Astrocyte of the cerebellum (primary cell): ENCODE data around the gene TRIM52.

ENCODE experiments used
- DNase-seq: peaks from one replicate; pipeline ENCODE4 v3.0.0-alpha.2; 2011; ENCODE audit warnings: low read depth
- H3K4me3 ChIP-seq: 2 replicates; pipeline ENCODE4 v1.5.1; 2011; ENCODE audit warnings: mild to moderate bottlenecking, low read depth, low read length, moderate library complexity
- in situ Hi-C: cut with HindIII; loops from 2 replicates; pipeline ENCODE4 v1.10.0; 2017; ENCODE audit warnings: low sequenced_read_pairs
- TF ChIP-seq, protein P1 (sequence below): IDR thresholded peaks from 2 replicates; pipeline ENCODE4 v1.5.1; 2012; ENCODE audit warnings: low read length, low read depth, moderate library complexity, mild to moderate bottlenecking; ENCODE audit errors: missing control alignments

Gene TRIM52

DNA sequence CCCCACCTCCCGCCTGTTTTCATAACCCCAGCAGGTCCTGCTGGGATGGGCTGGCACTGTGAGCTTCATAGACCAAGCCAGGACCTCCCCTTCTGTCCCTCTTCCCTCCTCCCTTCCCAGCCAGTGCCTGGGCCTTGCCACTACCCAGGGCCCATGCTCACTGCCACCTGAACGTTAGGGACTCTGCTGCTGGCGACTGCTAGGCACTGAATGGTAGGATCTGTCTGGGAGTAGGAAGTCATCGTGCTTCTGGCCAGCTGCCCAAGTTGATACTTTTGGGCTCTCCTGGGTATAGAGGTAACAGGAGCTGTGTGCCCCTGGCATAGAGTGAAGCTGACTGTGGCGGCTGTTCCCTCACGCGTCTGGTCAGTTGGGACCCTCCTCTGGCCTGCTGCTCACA, 29.5 kb downstream of the TRIM52 start:
- H3K4me3 ChIP-seq, result no peak overlapping the region
- DNase-seq, result no peak
- in situ Hi-C loops, result no loop called here
- TF ChIP-seq, protein P1, sequence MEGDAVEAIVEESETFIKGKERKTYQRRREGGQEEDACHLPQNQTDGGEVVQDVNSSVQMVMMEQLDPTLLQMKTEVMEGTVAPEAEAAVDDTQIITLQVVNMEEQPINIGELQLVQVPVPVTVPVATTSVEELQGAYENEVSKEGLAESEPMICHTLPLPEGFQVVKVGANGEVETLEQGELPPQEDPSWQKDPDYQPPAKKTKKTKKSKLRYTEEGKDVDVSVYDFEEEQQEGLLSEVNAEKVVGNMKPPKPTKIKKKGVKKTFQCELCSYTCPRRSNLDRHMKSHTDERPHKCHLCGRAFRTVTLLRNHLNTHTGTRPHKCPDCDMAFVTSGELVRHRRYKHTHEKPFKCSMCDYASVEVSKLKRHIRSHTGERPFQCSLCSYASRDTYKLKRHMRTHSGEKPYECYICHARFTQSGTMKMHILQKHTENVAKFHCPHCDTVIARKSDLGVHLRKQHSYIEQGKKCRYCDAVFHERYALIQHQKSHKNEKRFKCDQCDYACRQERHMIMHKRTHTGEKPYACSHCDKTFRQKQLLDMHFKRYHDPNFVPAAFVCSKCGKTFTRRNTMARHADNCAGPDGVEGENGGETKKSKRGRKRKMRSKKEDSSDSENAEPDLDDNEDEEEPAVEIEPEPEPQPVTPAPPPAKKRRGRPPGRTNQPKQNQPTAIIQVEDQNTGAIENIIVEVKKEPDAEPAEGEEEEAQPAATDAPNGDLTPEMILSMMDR, result no peak

DNA sequence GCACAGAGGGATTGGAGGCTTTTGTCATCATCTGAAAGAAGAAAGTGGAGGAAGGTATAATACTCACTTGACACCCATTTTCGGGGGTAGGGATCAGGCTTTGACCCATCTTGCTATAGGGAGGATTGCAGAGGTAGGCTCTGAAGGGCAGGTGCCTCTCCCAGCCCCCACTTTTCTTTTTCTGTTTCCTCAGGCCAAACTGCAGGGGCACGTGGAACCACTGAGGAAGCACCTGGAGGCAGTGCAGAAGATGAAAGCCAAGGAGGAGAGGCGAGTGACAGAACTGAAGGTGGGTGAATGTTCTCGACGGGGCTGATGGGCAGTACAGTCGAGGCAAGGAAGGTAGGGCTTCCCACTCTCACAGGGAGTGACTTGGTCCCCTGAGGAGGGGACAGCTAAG, 30.4 kb downstream of the TRIM52 start:
- no peak for DNase-seq
- TF ChIP-seq, protein P1, result no peak
- in situ Hi-C loops, result no loop called here
- no peak overlapping the region for H3K4me3 ChIP-seq

DNA sequence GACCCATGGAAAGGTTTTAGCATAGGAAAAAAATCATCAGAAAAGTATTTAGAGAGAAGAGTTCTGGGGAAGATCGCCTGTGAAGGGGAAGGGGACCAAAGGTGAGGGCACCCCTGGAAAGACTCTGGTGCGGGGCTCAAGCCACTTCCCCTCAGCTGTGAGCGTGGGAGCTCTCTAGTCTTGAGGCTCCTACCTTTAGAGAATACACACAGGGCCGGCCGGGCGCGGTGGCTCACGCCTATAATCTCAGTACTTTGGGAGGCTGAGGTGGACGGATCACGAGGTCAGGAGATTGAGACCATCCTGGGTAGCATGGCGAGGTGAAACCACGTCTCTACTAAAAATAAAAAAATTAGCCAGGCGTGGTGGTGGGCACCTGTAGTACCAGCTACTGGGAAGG, 30.9 kb downstream of the TRIM52 start:
- no peak for DNase-seq
- TF ChIP-seq, protein P1, result no peak
- in situ Hi-C loops, result no loop called here
- H3K4me3 ChIP-seq, result no peak overlapping the region

DNA sequence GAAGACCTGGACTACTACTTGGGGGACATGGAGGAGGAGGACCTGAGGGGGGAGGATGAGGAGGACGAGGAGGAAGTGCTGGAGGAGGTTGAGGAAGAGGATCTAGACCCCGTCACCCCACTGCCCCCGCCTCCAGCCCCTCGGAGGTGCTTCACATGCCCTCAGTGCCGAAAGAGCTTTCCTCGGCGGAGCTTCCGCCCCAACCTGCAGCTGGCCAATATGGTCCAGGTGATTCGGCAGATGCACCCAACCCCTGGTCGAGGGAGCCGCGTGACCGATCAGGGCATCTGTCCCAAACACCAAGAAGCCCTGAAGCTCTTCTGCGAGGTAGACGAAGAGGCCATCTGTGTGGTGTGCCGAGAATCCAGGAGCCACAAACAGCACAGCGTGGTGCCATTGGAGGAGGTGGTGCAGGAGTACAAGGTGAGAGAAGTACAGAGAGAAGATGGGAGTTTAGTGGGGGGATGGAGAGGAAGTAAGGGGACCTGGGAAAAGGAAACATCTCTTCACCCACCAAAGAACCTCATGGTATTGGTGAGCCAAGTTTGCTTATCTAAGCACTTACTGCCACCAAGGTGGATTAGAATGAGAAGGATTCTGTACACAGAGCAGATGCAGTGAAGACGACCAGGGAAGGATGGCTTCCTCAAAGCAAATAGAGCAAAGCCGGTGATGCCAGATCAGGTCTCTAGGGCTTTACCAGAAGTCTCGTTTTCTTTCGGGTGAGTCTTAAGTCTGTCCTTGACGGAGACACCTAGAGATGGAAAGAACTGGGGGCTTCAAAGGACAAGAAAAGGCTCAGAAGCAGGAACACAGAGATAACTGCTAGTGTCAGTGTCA, 36.3 kb downstream of the TRIM52 start:
- TF ChIP-seq, protein P1, result no peak
- peak overlapping the region; percentile 80 for H3K4me3 ChIP-seq
- in situ Hi-C loops, result no loop called here
- DNase-seq, result no peak

DNA sequence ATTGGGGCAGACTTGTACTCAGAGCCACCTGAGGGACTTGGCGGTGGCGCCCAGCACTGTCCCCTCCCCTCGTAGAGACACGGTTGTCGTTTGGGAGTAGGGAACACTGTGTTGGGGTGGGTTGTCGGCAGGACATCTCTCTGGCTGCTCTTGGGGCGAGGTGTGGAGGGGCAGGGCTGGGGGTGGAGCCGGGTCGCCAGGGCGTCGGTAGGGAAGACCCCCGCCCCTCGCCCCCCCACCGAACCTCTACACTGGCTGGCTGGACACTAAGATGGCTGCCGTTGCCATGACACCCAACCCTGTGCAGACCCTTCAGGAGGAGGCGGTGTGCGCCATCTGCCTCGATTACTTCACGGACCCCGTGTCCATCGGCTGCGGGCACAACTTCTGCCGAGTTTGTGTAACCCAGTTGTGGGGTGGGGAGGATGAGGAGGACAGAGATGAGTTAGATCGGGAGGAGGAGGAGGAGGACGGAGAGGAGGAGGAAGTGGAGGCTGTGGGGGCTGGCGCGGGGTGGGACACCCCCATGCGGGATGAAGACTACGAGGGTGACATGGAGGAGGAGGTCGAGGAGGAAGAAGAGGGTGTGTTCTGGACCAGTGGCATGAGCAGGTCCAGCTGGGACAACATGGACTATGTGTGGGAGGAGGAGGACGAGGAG, 37.1 kb downstream of the TRIM52 start:
- DNase-seq, result no peak
- H3K4me3 ChIP-seq, result peak overlapping the region; percentile 80
- in situ Hi-C loops, result no loop called here
- TF ChIP-seq, protein P1, result no peak

DNA sequence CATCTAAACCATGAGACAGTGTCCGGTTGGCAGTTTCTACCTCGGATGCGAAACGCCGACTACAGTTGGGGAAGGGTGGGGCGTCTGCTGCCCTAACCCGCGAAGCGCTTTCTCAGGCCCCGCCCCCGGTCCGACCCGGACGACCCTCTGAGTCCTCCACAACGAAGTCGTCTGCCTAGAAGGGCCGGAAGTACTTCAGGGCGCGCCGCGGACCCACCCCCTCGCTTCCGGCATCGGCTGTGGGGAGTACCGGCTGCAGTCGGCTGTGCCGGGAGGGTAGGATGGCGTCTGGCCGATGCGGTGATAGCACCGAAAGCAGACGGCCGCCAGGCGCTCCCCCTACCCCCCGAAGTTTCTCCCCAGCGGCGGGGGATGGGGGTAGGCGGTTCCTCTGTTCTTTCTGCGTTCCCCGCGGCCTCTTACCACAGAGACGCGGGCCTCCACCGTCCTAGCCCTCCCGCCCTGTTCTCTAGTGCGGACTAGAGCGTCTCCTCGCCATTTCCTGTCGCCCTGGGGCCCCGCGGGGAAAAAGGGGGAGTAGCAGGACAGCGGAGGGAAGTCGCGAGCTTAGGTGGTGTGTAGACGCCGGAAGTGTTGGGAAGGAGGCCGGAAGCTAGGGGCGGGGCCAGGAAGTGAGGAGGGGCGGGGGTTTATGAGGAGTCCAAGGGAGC, 37.8 kb downstream of the TRIM52 start, which contains the start of gene TRIM41:
TSS of gene TRIM41 (plus strand) at position 224 of the 671 bp plus-strand sequence. CDS start 719 bp downstream, outside the sequence.
- TF ChIP-seq, protein P1, result peak; percentile 9
- peak within 1 kb of the TSS; percentile 80 for H3K4me3 ChIP-seq

More for the DNA sequence above, 37.8 kb downstream of the TRIM52 start, which contains the start of gene TRIM41:
- peak; percentile 90 for DNase-seq
- in situ Hi-C loops, result no loop called here
